Measurements from ENCODE around the gene VAV1.
"Not testable (repeated sequence)": the region's sequence is repeated elsewhere in the genome, so short reads cannot be mapped to it uniquely, and the experiment has no call there.

Gene VAV1

DNA sequence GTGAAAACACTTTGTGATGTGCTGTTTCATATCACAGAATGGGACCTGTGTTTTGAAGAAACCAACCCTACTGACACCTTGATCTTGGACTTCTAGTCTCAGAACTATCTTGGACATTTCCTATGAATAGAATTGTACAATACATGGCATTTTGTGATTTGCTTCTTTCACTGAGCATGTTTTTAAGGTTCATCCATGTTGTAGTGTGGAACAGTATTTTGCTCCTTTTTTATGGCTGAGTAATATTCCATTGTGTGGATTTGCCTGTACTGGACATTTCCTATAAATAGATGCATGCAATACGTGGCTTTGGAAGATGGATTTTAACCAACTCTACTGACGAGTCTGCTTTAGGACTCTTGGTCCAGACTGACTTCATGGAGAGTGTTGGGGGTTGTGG, 46.8 kb downstream of the VAV1 start:
- no peak for DNase-seq (ENCODE audit: low read depth in 2 of 2)

DNA sequence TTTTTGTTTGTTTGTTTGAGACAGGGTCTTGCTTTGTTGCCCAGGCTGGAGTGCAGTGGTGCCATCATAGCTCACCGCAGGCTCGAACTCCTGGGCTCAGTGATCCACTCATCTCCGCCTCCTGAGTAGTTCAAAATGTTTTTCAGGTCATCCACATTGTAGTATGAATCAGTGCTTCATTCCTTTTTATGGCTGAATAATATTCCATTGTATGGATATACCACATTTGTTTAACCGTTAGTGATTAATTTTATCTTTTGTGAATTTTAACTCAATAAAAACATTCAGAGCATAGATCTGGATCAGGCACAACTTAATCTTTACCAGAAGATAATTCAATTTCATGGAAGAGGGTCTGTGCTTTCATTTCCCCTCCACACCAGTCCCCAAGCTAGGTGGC, 47.7 kb downstream of the VAV1 start:
- DNase-seq (ENCODE audit: low read depth in 2 of 2) = no peak

DNA sequence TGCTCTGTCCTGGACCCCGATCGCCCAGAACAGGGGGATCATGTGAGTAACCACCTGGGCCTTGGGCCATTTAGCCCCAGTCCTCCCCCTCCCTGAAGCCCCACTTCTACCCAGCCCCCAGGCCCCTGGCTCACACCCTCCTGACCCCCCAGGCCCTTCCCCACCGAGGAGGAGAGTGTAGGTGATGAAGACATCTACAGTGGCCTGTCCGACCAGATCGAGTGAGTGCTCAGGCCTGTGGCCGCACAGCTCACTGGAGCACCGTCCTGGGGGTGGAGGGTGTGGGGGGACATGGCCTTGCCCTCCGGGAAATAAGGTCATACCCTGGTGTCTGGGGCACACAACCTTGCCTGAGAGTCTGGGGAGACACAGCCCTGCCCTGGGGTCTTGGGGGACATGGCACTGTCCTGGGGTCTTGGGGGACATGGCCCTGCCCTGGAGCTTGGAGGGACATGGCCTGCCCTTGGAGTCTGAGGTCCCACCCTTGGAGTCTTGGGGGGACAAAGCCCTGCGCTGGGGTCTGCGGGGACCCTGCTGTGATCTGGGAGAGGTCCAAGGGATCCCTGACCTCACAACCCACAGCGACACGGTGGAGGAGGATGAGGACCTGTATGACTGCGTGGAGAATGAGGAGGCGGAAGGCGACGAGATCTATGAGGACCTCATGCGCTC, 49.3 kb downstream of the VAV1 start:
- no peak for DNase-seq (ENCODE audit: low read depth in 2 of 2)

DNA sequence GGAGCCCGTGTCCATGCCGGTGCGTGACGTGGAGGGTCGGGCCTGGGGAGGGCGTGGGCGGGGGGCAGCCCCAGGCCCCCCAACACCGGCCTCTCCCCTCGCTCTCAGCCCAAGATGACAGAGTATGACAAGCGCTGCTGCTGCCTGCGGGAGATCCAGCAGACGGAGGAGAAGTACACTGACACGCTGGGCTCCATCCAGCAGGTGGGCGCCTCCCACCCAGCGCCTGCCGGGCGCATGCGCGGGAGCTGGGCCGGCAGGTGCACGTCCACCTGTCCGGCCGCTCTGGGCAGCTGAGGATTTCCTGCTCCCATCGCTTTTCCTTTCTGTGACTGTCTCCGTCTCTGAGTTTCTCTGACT, 49.8 kb downstream of the VAV1 start:
- DNase-seq (ENCODE audit: low read depth in 2 of 2) = no peak

DNA sequence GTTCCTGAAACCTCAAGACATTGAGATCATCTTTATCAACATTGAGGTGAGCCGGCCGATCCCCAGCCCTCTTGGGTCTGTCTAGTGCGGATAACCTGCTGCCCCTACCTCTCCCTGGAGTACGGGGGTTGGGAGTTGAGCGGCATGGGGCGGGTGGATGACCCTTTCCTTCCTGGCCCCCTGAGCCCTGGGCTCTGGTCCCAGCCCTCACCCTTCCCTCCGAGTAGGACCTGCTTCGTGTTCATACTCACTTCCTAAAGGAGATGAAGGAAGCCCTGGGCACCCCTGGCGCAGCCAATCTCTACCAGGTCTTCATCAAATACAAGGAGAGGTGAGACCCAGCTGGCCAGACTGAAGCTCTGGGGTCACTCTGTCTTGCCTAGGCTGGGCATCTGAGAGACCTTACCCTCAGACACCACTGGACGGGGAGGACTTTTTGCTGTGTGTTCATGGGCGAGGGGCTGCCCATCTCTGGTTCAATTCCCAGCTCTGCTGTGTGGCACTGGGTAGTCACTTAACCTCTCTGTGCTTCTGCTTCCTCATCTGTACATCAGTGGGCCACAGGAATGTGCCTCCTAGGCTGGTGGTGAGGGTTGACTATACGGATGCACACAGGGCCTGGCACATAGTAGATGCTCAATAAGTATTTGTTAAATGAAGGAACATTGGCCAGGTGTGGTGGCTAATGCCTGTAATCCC, 52.7 kb downstream of the VAV1 start:
- no peak for DNase-seq (ENCODE audit: low read depth in 2 of 2)

DNA sequence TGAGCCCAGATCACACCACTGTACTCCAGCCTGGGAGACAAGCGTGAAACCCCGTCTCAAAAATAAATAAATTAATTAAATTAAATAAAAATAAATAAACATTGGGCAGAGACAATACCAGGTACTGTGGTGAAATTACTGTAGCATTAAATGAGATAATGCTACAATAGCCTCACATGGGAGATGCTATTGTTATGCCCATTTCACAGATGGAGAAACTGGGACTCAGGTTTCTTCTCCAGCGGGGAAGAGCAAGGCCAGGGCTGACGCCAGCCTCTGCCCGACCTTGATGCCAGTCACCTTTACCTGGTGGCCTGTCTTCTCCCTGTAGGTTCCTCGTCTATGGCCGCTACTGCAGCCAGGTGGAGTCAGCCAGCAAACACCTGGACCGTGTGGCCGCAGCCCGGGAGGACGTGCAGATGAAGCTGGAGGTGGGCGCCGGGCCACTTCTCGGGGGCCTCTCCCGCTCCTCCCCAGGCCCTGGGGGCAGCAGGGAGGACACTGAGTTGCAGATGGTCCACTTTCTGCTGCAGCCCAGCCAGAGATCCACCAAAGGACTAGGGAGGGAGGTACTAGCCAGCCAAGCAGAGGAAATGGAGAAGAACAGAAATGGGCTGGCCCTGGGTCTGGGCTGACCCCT, 53.9 kb downstream of the VAV1 start:
- DNase-seq (ENCODE audit: low read depth in 2 of 2) = no peak

DNA sequence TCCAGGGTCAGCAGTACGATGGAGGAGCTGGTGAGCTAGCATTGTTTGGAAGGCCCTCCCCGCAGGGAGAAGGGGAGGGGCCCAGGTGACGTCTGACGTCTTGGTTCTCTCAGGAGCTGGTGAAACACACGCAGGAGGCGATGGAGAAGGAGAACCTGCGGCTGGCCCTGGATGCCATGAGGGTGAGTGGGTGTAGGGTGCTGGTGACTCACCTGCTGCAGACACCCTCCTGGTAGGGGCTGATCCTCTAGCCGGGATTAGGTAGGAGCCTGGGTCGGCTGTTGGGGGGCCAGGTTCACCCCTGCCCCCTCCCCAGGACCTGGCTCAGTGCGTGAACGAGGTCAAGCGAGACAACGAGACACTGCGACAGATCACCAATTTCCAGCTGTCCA, 55.8 kb downstream of the VAV1 start:
- no peak for DNase-seq (ENCODE audit: low read depth in 2 of 2)

DNA sequence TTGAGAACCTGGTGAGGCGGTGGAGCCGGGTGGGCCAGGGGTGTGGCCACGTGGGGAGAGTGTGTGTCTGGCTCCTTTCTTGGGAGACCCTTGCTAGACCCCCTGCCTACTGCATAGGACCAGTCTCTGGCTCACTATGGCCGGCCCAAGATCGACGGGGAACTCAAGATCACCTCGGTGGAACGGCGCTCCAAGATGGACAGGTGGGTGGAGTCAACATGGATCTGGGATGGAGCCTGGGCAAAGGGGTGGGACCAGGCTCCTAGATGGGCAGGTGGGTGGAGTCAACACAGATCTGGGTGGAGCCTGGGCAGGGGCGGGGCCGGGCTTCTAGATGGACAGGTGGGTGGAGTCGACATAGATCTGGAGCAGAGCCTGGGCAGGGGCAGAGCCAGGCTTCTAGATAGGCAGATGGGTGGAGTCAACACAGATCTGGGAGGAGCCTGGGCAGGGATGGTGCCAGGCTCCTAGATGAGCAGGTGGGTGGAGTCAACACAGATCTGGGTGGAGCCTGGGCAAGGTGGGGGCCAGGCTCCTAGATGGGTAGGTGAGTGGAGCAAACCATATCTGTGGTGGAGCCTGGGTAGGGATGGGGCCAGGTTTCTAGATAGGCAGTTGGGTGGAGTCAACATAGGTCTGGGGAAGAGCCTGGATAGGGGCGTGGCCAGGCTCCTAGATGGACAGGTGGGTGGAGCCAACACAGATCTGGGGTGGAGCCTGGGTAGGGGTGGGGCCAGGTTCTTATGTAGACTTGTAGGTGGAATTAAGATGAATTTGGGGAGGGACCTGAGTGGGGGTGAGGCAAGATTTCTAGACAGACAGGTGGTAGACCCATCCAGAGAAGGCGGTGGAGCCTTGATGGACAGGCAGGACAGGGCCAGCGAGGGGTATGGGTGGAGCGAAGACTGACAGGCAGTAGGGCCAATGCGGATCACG, 56.5 kb downstream of the VAV1 start:
- DNase-seq (ENCODE audit: low read depth in 2 of 2) = peak; percentile 6 to 40

DNA sequence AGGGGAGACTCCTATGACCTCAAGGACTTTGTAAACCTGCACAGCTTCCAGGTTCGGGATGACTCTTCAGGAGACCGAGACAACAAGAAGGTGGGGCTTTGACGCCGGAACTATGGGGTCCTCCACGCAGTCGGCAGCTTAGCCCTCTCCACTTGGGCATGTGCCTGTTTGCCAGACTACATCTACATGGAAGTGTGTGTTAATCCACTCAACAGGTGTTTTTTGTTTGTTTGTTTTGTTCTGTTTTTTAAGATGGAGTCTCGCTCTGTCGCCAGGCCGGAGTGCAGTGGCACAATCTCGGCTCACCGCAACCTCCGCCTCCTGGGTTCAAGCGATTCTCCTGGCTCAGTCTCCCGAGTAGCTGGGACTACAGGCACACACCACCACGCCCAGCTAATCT, 57.3 kb downstream of the VAV1 start:
- not testable (repeated sequence) for DNase-seq (ENCODE audit: low read depth in 2 of 2)

DNA sequence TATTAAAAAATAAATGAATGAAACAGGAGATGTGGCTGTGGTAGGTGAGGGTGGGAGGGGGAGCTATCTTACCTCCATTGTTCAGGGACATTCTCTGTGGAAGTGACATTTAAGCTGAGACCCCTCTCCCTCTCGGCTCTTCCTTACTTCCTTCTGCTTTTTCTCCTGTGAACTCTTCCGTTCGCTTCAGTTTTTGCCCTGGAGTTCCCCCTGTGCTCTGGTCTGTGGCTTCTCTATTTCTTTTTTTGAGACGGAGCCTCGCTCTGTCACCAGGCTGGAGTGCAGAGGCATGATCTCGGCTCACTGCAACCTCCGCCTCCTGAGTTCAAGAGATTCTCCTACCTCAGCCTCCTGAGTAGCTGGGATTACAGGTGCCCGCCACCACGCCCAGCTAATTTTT, 58.6 kb downstream of the VAV1 start:
- DNase-seq (ENCODE audit: low read depth in 2 of 2) = not testable (repeated sequence)

DNA sequence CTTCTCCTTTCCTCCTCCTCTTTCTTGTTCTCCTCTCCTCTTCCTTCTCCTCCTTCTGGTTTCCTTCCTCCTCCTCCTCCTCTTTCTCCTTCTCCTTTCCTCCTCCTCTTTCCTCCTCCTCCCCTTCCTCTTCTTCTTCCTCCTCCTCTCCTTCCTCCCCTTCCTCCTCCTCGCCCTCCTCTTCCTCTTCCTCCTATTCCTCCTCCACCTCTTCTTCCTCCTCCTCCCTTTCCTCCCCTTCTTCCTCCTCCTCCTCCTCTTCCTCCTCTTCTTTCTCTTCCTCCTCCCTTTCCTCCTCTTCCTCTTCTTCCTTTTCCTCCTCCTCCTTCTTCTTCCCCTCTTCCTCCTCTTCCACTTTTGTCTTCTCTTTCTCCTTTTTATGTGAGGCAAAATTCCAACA, 59.9 kb downstream of the VAV1 start:
- no peak for DNase-seq (ENCODE audit: low read depth in 2 of 2)

DNA sequence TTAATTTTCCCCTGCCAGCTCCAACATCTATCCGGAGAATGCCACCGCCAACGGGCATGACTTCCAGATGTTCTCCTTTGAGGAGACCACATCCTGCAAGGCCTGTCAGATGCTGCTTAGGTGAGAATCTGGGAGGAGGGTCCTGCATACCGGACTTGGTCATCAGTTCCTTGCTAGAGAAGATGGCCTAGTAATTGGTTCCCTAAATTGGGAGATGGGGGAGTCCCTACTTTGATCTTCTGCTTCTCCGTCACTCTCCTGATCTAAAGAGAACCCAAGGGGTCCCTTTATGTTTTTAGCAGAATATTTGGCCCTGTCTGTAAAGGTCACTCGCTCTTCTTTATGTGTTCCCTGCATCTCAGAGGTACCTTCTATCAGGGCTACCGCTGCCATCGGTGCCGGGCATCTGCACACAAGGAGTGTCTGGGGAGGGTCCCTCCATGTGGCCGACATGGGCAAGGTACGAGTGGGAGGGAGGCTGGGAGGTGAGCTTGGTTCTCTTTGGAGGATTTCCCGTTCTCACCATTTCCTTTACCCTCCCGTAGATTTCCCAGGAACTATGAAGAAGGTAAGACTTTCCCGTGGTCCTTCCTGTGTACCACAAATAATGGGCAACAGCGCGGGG, 60.8 kb downstream of the VAV1 start:
- DNase-seq (ENCODE audit: low read depth in 2 of 2) = no peak

DNA sequence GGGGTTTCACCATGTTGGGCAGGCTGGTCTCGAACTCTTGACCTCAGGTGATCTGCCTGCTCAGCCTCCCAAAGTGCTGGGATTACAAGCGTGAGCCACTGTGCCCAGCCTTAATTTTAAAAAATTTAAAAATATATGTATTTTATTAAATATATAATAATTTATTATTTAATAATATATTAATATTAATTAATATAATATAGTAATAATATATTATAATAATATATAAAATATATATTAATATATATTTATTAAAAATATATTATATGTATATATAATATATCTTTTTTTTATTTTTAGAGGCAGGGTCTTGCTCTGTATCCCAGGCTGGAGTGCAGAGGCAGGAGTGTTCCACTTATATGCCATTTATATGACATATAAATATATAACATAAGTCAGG, 61.9 kb downstream of the VAV1 start:
- DNase-seq (ENCODE audit: low read depth in 2 of 2) = no peak

DNA sequence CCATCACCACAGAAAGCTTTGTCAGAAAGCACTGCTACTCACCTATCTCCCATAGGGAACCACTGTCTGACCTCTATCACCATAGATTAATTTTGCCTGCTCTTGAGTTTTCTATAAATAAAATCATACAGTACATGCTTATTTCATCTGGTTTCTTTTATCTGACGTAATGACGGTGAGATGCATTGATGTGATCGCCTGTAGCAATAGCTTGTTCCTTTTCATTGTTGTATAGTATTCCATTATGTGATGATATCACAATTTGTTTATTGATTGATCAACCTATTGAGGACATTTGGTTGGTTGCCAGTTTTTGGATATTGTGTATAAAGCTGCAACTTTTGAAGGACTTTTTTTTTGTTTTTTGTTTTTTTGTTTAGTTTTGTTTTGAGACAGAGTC, 63.0 kb downstream of the VAV1 start:
- DNase-seq (ENCODE audit: low read depth in 2 of 2) = no peak

DNA sequence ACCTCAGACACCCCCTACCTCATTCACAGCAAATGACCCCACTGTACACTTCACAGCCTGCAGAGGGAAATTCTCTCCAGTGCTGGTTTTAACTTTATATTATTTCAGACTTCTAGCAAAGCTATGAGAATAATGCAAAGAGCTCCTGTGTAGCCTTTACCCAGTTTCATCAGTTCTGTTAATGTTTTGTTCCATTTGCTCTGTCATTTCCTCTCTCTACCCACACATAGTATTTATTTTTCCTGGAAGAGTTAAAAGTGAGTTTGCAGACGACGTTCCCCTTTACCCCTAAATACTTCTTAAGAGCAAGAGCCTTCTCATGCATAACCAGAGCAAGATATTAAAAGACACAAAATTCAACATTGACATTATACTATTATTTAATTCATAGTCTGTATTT, 65.0 kb downstream of the VAV1 start:
- no peak for DNase-seq (ENCODE audit: low read depth in 2 of 2)

DNA sequence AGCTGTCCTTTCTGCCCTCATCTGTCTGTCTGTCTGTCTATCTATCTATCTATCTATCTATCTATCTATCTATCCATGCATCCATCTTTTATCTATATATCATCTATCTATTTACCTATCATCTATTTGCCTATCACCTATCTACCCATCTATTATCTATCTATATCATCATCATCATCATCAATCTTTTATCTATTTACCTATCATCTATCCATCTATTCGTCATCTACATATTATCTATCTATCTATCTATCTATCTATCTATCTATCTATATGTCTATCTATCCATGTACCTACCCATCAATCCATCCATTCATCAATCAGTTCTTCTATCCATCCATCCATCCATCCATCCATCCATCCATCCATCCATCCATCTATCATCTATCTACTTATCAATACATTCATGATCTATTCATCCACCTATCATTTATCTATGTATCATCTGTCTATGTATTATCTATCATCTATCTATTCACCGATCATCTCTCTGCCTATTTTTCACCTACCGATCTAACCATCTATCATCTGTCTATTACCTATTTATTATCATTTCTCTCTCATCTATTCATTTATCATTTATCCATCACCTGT, 65.7 kb downstream of the VAV1 start:
- no peak for DNase-seq (ENCODE audit: low read depth in 2 of 2)

DNA sequence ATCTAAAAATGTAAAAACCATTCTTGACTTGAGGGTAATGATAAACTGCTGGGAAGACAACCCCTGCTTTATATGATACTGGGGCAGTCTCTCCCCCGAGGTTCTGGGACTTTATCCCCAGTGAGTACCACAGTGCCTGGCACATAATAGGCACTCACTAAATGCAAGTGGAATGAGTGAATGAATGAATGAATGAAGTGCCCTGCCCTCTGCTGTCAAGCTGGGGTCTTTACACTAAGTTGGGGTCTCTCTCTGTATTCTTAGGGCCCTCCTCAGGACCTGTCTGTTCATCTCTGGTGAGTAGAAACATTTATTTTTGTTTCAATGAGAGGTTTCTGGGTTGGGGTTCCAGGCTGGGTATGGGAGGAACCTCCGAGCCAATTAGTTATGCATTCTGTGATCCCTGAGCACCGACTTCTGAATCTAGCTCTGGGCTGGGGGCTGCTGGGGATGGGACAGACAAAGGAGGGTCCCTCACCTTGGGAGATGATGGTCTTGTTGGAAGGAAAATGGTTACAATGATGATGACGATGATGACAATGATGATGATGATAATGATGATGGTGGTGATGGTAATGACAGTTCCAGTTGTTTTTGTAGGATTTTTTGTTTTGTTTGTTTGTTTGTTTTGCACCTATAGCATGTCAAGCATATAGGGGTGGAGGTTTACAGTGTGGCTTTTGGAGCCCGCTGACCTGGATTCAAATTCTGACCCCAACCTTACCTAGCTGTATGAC, 70.5 kb downstream of the VAV1 start:
- no peak for DNase-seq (ENCODE audit: low read depth in 2 of 2)

DNA sequence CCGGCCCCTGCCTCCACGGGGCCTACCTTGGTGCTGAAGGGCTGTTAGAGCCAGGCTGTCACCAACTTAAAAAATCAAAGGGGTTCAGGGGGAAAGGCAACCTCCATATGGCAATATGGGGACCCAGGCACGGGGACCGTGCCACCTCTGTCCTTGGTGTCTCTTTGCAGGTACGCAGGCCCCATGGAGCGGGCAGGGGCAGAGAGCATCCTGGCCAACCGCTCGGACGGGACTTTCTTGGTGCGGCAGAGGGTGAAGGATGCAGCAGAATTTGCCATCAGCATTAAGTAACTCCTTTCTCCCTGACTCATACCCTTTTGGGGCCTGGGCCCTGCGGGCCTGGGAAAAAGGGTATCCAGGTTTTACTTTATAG, 75.3 kb downstream of the VAV1 start:
- no peak for DNase-seq (ENCODE audit: low read depth in 2 of 2)

DNA sequence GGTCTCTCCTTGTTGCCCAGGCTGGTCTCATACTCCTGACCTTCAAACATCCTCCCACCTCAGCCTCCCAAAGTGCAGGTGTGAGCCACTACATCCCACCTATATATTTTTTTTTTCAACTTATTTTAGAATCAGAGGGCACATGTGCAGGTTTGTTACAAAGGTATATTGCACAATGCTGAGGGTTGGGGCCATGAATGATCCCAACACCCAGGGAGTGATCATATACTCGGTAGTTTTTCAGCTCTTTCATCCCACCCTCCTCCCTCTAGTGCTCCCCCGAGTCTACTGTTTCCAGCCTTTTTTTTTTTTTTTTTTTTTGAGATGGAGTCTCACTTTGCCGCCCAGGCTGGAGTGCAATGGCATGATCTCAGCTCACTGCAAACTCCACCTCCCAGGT, 76.5 kb downstream of the VAV1 start:
- DNase-seq (ENCODE audit: low read depth in 2 of 2) = no peak

DNA sequence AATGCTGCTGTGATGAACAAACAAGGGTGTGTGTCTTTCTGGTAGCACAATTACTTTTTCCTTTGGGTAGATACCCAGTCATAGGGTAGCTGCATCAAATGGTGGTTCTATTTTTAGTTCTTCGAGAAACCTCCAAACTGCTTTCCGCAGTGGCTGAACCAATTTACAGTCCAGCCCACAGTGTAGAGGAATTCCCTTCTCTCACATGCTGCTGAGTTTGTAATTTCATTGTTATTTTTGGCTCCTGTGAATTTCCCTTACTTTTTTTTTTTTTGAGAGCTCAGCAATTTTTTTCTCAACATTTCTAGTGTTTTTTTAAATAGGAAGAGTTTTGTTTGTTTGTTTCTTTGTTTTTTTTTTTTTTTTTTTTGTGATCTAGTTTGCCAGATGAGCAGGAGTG, 77.4 kb downstream of the VAV1 start:
- no peak for DNase-seq (ENCODE audit: low read depth in 2 of 2)

DNA sequence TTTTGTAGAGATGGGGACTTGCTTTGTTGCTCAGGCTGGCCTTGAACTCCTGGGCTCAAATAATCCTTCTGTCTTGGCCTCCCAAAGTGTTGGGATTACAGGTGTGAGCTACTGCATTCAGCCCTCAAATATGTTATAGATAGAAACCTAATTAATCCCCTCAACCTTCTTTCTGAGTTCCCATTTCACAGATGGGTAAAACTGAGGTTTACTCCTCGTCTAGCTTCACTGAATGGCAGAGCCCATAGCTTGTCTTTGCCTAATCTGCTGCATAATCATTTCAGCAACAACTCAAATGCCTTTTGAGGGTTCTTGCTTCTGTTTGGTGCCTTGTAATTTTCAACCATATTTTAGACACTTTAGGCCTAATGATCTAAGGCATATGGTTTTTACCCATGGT, 78.9 kb downstream of the VAV1 start:
- DNase-seq (ENCODE audit: low read depth in 2 of 2) = no peak
